ENCODE data around the gene DLK1.

The DLK1 gene

GRCh38 chr14:100680439-100681051 lies 46.1 kb upstream of the DLK1 start:
- TF ChIP-seq CTCF (IDR thresholded peaks at IDR 0.05; ENCODE audit: low read depth, low read length): no peak
- no peak for DNase-seq (ENCODE audit: extremely low read depth, low read depth)

GRCh38 chr14:100681111-100681510 lies 45.6 kb upstream of the DLK1 start:
- no peak for DNase-seq (ENCODE audit: extremely low read depth, low read depth)
- no peak for TF ChIP-seq CTCF (IDR thresholded peaks at IDR 0.05; ENCODE audit: low read depth, low read length)

- DNase-seq (ENCODE audit: extremely low read depth, low read depth): no peak
- no peak for TF ChIP-seq CTCF (IDR thresholded peaks at IDR 0.05; ENCODE audit: low read depth, low read length)
Measured at GRCh38 chr14:100682749-100683148, 43.9 kb upstream of the DLK1 start.

- no peak for DNase-seq (ENCODE audit: extremely low read depth, low read depth)
- TF ChIP-seq CTCF (IDR thresholded peaks at IDR 0.05; ENCODE audit: low read depth, low read length): no peak
Measured at GRCh38 chr14:100683578-100683977, 43.1 kb upstream of the DLK1 start.

- no peak for DNase-seq (ENCODE audit: extremely low read depth, low read depth)
- no peak for TF ChIP-seq CTCF (IDR thresholded peaks at IDR 0.05; ENCODE audit: low read depth, low read length)
Measured at GRCh38 chr14:100684154-100684553, 42.5 kb upstream of the DLK1 start.

GRCh38 chr14:100684961-100685360 lies 41.7 kb upstream of the DLK1 start:
- no peak for DNase-seq (ENCODE audit: extremely low read depth, low read depth)
- TF ChIP-seq CTCF (IDR thresholded peaks at IDR 0.05; ENCODE audit: low read depth, low read length): no peak

- TF ChIP-seq CTCF (IDR thresholded peaks at IDR 0.05; ENCODE audit: low read depth, low read length): no peak
- no peak for DNase-seq (ENCODE audit: extremely low read depth, low read depth)
Measured at GRCh38 chr14:100686858-100687257, 39.8 kb upstream of the DLK1 start.
